ENCODE data around the gene EIF3A.

DNA sequence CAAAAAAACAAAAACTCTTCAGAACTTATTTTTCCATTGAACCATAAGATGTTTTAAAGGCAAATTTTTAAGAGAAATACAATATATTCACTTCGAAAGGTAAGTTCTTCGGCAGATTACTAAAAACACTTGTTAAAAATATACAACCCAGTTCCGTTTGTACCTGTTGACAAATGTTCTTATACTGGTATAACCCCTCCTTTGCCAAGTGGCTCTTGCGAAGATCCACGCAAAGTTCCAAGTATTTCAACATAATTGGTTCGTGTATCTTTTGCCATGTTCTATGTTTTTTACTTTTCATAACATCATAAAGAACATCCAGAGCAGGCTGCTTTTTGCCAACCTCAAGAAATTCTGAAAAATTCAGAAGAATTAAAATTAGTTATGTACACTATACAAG lies 7.0 kb downstream of the EIF3A start:
- TF ChIP-seq FOXA1 (IDR thresholded peaks at IDR 0.05): no peak
- TF ChIP-seq, protein P1, sequence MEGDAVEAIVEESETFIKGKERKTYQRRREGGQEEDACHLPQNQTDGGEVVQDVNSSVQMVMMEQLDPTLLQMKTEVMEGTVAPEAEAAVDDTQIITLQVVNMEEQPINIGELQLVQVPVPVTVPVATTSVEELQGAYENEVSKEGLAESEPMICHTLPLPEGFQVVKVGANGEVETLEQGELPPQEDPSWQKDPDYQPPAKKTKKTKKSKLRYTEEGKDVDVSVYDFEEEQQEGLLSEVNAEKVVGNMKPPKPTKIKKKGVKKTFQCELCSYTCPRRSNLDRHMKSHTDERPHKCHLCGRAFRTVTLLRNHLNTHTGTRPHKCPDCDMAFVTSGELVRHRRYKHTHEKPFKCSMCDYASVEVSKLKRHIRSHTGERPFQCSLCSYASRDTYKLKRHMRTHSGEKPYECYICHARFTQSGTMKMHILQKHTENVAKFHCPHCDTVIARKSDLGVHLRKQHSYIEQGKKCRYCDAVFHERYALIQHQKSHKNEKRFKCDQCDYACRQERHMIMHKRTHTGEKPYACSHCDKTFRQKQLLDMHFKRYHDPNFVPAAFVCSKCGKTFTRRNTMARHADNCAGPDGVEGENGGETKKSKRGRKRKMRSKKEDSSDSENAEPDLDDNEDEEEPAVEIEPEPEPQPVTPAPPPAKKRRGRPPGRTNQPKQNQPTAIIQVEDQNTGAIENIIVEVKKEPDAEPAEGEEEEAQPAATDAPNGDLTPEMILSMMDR (IDR thresholded peaks at IDR 0.05; ENCODE audit: low read depth, low read length, missing input control): no peak
- TF ChIP-seq TAF1 (conservative IDR thresholded peaks at IDR 0.05): no peak
- TF ChIP-seq RAD21 (IDR thresholded peaks at IDR 0.05): no peak
- TF ChIP-seq JUND (IDR thresholded peaks at IDR 0.05): no peak
- TF ChIP-seq, protein P2, sequence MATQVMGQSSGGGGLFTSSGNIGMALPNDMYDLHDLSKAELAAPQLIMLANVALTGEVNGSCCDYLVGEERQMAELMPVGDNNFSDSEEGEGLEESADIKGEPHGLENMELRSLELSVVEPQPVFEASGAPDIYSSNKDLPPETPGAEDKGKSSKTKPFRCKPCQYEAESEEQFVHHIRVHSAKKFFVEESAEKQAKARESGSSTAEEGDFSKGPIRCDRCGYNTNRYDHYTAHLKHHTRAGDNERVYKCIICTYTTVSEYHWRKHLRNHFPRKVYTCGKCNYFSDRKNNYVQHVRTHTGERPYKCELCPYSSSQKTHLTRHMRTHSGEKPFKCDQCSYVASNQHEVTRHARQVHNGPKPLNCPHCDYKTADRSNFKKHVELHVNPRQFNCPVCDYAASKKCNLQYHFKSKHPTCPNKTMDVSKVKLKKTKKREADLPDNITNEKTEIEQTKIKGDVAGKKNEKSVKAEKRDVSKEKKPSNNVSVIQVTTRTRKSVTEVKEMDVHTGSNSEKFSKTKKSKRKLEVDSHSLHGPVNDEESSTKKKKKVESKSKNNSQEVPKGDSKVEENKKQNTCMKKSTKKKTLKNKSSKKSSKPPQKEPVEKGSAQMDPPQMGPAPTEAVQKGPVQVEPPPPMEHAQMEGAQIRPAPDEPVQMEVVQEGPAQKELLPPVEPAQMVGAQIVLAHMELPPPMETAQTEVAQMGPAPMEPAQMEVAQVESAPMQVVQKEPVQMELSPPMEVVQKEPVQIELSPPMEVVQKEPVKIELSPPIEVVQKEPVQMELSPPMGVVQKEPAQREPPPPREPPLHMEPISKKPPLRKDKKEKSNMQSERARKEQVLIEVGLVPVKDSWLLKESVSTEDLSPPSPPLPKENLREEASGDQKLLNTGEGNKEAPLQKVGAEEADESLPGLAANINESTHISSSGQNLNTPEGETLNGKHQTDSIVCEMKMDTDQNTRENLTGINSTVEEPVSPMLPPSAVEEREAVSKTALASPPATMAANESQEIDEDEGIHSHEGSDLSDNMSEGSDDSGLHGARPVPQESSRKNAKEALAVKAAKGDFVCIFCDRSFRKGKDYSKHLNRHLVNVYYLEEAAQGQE (IDR thresholded peaks at IDR 0.05): no peak
- TF ChIP-seq GABPA (IDR thresholded peaks at IDR 0.05 in 1 of 2, conservative IDR thresholded peaks at IDR 0.05 in 1 of 2): no peak
- no peak for TF ChIP-seq RXRA (IDR thresholded peaks at IDR 0.05)
- TF ChIP-seq, protein P3, sequence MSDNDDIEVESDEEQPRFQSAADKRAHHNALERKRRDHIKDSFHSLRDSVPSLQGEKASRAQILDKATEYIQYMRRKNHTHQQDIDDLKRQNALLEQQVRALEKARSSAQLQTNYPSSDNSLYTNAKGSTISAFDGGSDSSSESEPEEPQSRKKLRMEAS (IDR thresholded peaks at IDR 0.05): no peak
- no peak for TF ChIP-seq FOXA2 (IDR thresholded peaks at IDR 0.05)
- TF ChIP-seq YY1 (IDR thresholded peaks at IDR 0.05): no peak
- no peak for TF ChIP-seq NR2F2 (IDR thresholded peaks at IDR 0.05)
- TF ChIP-seq EGR1 (IDR thresholded peaks at IDR 0.05; ENCODE audit: low read depth in 2 of 2): no peak

All from liver (tissue), 3 donors.